GM19328 (cell line): ENCODE results near the gene LRIT1.

Source experiments
- ATAC-seq: cut with Tn5 transposase; IDR thresholded peaks from one replicate; pipeline ENCODE4 v1.9.1; 2021; ENCODE audit warnings: mild to moderate bottlenecking, moderate library complexity; ENCODE audit not compliant: unreplicated experiment

LRIT1 gene

DNA sequence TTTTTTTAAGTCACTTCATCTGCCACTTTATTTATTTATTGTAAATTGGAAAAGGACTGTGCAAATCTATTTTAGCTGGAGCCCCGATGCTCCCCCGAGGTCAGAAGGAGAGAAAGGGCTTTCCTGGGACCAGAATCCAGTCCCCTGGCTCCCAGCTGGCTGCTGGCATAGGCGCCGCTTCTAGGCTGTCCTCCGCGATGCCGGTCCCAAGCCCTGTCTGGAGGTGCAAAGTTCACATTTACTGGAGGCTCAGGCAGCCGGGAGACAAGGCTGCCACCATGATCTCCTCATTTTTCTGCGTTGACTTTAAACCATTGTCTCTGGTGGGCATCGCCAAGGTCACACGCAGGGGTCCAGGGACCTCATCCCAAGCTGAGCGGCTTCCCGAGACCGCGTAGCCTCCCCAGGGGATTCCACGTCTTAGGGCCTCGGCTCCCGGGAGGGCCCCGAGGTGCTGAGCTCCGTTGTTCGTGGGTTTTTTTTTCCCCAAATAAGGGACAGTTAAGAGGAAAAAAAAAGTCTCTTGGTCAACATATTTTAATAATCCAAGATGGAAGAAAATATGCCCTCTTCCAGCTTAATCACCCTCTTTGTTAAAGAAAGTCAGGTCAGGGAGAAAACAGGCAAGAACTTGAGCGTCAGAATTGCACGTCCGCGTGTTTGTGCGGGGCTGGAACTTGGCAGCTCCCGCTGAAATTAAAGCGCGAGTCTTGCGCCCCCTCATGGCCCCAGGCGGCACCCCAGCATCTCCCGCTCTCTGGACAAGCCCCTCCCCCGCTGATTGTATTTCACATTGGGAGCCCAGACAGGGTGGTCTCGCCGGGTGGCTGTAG, 15.4 kb upstream of the LRIT1 start:
- ATAC-seq: no peak

DNA sequence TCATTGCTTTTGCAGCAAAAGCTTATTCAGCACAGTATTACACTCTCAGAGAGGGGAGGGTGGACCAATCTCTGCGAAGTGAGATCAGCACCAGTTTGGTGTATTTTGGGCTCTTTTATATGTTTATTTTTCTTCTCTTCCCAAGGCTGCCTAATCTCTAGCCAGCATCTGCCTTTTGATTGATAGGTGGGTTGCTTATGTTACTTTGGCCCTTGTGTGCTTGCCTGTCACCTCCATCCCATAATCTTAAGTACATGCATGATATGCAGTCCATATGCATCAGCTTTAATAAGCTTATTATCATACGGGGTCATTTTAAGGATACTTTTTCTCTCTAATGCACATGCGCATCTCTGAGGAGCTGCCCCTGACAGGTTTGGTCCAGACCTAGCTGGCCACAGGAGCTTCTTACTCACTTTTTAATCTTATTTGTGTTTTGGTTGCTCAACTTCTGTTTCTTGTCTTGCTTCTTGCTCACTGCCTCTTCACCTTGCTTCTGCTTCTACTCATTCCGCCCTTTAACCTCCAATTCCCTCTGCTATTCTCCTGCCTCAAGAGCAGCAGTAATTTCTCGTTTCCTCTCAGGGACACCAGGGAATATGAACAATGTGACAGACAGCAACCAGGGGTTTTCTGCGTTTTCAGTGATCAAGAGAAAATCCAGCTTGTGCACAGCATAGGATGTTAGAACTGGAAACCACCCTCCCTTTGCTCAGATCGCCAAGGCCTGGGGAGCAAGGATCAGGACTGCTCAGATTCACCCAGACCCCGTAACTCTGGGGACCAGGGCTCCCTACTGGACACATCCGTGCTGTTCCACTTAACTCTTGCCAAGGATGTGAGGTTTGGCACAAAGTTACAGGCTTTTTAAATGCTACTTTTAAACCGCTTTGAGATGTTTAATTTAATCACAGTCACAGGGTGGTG, 13.5 kb upstream of the LRIT1 start:
- no peak for ATAC-seq

DNA sequence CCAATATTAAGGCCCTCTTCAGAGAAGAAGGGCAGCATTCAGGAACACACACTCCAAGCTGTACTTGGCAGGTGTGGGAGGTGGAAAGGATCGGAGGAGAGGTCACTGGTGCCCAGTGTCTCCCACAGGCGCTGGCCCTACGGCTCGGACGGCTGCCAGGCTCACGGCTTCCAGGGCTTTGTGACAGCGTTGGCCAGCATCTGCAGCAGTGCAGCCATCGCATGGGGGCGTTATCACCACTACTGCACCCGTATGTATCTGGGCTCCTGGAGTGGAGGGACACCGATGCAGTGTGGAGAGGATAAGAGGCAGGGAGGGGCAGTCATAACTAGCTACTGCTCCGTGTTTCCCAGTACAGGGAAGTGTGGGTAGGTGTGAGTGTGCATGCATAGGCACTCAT, 7.4 kb upstream of the LRIT1 start:
- no peak for ATAC-seq

DNA sequence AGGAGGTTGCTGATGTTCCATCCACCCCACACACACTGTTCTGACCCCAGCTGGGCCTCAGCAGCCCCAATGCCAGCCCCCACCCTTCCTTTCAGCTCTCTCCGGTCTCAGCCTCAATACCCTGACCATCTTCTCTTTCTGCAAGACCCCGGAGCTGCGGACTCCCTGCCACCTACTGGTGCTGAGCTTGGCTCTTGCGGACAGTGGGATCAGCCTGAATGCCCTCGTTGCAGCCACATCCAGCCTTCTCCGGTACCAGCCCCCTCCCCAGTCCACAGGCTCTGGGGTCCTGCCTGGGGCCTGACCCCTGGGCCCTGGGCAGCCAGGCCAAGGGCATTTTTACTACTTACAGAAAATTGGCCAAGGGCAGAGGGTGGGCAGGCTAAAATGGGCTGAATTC, 6.2 kb upstream of the LRIT1 start:
- no peak for ATAC-seq

DNA sequence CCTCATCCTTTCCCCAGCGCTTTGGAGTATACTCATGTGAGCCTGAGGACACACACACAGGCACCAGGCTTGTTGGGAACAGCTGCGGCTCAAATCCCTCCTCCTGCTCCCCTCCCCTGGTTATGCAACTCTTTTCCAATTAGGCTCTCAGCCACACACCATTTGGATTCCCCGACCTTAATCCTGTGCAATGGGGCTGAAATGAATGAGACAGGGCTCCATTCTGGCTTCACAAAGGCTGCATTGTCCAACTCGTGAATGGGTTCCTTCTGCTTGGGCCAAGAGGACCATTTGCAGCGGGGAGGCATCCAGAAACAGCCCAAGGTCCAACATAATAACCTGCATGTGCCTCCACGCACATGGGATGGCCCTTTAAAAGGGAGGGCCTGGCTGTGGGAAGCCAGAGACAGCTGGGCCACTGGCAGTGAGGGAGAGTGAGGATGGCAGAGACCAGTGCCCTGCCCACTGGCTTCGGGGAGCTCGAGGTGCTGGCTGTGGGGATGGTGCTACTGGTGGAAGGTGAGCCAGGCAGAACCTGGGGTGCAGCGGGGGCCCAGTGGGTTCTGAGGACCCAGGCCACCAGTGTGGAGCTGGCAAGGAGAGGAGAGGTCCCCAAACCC, 3.4 kb upstream of the LRIT1 start, which contains the start of gene RGR:
RGR (plus strand) TSS at position 403 of the 620 bp plus-strand sequence; CDS start at position 441, 38 bp downstream.
- no peak for ATAC-seq

DNA sequence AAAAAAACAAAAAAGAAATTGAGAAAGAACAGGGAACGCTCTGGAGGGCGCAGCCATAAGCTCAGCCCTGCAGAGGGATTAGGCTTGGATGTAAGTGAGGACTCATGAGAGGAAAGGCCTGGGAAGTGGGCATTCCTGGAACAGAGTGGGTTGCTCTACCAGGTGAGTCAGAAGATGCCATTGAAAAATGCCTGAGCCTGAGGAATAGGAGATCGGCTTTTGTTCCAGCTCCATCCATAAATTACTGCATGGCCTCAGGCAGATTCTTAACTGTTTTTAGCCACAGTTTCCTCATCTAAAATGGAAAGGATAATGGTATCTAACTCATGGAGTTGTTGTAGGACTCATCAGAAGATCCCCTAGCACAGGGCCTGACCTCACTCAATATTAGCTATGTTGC, 2.4 kb upstream of the LRIT1 start:
- ATAC-seq: no peak

DNA sequence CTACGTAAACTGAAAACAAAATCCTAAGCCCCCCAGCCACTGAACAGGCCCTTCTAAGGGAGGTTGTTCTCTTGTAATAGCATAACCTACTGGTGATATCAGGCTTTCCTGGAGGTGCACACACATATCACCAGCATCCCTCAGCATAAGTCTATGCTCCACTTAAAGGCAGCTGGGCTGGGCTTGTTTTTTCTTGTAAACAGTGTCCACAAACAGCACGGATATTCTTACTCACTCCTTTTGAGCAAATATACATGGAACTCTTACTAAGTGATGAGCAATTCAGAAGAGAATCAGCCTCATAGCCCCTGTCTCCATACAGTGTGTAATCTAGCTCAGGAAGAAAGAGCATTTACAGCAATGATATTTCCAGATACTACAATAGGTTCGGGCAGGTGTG, 2.4 kb downstream of the LRIT1 start:
- ATAC-seq: no peak

DNA sequence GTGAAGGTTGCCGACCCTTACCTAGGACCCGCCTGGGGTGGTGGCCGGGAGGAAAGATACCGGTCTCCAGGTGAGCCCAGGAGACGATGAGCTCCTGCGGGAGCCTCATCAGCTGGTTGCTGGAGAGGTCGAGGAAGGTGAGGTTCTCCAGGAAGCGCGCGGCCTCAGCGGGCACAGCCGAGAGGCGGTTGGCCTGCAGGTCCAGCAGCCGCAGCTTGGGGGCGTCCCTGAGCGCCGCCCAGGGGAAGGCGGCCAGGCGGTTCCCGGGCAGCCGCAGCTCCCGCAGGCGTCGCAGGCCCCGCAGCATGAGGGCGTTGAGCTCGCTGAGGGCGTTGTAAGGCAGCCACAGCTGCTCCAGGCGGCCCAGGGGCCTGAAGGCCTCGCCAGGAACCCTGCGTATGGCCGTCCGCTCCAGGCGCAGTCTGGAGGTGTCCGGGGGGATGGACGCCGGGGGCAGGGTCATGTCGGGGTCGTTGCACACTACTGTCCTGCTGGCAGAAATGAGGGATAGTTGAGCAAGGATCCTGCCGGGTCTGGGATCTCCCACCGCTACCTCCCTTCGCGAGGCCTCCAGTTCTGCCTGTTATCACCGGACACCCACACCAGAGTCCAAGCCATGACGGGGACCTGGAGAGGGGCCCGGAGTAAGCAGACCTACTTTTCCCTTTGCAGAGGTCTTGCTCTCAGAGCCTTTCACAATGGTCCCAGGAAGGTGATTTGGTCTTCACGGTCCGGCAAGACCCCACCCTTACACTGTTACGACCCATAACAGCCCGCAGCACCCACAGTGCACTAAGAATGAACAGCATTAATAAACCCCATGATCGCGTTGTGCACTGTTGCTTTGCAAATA, 3.9 kb downstream of the LRIT1 start:
- no peak for ATAC-seq

DNA sequence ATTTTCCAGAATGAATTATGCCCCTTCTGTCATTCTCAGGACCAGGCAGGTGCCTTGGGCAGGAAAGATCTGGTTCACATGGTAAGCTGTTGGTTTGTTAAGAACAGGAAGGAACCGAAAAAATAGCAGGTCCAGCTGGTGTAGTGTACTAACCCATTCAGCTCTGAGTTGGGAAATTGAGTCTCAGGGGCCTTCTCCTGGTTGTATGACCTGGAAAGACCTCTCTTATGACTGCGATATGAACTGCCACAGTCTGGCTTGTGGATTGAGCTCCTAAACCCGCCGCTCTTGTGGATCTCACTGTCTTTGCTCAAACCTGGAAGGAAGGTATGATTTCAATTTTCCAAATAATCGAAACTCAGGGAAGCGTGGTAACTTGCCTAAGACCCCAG, 4.5 kb downstream of the LRIT1 start:
- no peak for ATAC-seq

DNA sequence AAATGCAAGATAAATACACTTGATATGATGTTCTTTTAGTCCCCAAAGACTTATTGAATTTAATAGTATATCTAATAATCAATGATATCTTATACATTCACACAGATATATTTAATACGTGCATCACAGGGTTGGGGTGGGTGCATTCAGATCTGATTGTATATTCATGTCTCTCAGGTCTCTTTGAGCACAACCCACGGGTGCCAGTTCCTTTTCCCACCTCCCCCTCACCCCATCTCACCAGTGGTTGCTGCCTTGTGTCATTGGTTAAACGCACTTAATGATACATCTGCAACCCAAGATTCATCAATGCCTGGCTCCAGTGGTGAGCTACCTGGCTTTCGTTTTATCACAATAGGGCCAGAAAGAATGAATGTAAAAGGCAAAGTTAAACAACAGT, 6.2 kb downstream of the LRIT1 start:
- ATAC-seq: no peak

DNA sequence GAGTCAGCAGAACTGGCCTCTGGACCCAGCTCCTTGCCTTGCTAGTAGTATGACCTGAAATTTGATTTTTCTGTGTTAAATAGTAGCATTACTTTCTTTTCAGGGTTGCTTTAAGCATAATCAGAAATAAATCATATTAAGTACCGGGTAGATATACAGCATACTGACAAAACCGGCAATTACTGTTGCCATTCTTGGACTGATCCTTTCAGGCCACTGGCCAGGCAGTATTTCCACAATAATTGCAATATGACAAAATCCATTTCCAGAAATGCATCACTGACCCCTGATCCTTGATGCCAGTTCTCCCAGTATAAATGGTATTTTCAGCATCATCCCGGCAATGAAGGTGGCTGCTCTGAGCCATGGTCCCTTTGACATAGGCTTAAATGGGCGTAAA, 6.9 kb downstream of the LRIT1 start:
- no peak for ATAC-seq

DNA sequence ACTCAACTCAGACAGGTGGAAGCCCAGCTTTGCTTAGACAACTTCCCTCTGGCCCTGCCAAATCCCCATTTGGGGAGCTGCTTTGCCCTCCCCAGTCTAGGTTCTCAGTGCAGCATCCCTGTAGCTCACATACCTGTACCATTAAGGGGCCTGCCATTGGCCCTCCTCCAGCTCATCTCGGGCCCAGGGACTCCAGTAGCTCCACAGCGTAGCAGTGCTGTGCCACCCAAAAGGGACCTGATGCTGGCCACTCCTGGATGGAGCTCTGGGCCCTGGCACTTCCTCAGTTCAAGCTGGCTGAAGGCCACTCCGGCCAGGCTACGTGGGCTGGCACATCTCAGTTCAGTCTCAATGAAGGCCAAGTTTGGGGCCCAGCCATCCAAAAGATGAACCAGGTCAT, 7.4 kb downstream of the LRIT1 start:
- no peak for ATAC-seq

DNA sequence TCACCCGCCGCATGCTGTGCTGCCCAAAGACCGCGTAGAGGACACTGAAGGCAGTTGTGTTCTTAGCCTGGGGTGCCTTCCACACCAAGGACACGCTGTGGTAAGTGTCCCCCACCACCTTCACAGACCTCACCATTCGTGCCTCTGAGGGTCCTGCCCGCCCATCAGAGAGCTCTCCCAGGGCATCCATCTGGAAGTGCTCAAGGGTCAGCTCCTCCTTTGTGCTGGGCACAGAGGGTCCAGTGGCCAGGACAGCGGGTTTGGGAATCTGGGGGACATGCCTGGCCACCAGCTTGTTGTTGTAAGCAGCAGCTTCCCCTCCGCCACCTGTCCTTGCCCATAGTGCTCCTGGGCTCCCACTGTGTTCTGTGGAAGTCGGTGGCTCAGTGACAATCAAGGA, 9.0 kb downstream of the LRIT1 start:
- ATAC-seq: no peak

DNA sequence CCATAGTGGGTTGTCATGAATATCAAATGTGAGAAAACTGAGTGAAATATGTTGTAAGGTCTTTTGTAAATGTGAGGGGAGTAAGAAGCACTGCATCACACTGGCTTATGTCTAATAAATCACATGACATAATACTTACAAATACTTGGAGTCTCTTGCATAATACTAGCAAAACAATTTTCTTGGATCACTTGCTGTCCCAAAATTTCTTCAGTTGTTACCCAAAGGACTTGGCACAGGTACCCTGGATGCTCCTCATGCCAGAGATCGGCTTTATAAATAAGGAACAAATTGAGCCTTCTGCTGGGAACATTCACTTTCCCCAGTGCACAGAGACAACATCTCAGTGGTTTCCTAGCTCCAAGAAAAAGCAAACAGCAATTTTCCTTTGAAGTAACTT, 11.0 kb downstream of the LRIT1 start:
- no peak for ATAC-seq

DNA sequence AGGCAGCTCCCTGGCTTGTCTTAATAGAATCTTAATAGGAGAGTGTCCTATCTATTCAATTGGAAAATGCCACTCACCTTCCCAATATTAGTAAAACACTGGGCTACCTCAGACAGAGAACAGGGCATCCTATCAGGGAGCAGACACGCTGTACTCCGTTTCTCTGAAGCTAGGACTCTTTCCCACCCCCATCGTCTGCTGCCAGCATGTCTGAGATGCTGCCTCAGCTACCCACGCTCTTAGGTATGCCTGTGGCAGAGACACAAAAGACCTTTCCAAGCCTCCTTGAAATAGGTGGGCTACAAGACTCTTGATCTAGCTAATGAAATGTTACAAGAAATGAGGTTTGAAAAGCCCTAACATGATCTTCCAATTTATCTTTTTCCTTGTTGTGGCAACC, 13.5 kb downstream of the LRIT1 start:
- ATAC-seq: no peak

DNA sequence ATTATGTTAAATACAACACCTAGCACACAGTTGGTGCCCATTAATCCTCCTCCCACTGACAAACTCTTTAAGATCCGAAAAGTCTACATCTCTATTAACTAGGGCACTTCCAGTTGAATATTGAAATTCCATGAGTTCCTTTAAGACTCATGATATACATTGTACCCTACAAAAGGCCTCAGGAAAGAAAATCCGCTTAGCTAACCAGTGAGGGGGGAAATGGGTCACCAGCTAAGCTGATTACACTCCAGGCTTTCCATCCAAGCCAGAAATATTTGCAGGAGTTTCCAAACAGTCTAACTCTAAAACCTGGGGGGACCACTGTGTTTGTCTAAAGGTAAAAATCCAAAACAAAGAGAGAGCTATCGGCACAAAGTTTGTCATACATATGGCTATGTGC, 14.7 kb downstream of the LRIT1 start:
- no peak for ATAC-seq

DNA sequence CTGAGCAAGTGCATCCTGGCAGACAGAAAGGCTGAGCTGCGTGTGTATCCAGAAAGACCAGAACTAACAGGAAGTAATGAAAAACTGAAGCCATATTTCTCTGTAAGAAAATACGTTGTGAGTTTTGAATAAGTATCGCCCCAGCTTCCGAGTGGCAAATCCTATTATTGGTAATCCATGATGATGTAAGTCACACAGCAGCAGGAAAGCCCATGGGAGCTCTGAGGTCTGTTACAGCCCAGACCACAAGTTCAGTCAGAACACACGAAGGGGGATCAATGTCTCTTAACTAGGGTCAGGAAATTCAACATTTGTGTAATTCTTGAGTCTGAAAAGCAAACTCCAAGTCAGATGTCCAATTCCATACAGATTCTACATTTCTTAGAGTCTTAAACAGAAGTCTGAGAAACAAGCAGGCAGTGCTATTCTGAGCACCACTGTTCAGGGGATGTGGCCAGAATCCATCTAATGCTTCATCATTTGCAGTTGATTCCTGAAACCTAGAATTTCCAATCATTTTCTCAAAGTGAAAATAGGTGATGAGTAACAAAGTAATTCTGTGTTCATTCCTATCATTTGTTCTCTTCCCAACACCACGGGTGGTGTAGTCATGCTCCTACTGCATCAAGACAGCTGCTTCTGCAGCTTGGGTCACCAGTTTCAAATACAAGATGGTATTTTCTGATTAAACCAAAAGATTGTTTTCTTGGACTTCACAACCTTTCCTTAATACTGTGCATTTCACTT, 15.7 kb downstream of the LRIT1 start, which contains the start of gene LRIT2:
LRIT2 (minus strand) TSS at position 118 of the 747 bp plus-strand sequence; CDS start at position 94, 24 bp downstream.
- ATAC-seq: no peak

DNA sequence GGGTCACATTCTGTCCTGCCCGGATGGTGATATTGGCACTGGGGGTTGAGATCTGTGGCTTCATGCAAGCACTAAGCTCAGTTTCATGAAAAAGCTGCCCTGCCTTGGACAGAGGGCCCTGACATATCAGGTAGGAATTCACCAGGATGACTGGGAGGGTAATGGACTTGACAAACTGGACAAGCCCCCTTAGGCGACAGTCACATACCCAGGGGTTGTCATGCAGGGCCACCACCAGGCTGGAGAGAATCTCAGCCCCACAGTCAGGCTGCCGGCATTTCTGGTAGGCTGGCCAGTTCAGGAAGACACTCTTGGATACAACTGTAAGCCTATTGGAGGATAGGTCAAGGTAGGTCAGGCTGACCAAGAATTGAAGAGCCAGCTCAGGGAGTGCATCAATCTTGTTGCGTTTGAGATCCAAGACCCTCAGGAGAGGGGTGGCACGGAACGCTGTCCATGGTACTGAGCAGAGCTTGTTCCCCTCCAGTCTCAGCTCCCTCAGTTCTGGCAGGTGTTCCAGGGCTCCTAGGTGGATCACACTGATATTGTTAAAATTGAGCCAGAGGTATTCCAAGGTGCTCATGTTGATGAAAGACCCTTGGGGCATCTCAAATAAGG, 16.8 kb downstream of the LRIT1 start:
- no peak for ATAC-seq

DNA sequence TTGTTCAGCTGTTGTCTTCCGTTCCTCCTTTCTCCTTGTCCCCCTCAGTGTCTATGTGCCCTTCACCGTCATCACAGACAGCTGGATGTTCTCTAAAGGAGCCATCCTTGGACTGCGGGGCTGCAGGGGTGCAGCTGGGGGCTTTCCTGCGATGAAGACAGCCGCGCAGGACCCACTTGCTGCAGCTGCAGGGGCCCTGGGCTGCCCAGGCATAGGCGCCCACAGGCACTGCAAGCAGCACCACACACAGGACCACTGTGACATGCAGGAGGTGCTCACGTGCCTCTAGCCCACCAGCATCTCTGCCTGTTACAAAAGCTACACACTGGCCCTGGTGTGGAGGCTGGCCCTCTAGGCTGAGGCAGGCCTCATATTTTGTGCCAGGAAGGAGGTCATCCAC, 19.4 kb downstream of the LRIT1 start:
- no peak for ATAC-seq
